Umbilical cord (tissue), 2 donors: ENCODE data around the gene MARCHF2. TPM values are rescaled to one million over a fixed set of nuclear protein-coding genes. Genes with fewer than 3 reads are reported as not detected.
"Not testable (repeated sequence)": the region's sequence is repeated elsewhere in the genome, so short reads cannot be mapped to it uniquely, and the experiment has no call there.

Source experiments
- DNase-seq: peaks from one replicate; pipeline ENCODE4 v3.0.0-alpha.2; 2015; ENCODE audit warnings: low spot score
- total RNA-seq: library from RNA; depleted of rRNA; stranded (reverse); fragments of >200 nt; gene quantifications from one replicate; pipeline ENCODE4 v1.2.3, GENCODE V29; 2014; ENCODE audit warnings: low replicate concordance; ENCODE audit not compliant: insufficient read depth

The MARCHF2 gene, protein sequence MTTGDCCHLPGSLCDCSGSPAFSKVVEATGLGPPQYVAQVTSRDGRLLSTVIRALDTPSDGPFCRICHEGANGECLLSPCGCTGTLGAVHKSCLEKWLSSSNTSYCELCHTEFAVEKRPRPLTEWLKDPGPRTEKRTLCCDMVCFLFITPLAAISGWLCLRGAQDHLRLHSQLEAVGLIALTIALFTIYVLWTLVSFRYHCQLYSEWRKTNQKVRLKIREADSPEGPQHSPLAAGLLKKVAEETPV
- total RNA-seq, result 77.0 TPM

GRCh38 chr19:8412783-8413628 lies at the start of gene MARCHF2:
TSS of gene MARCHF2 (plus strand) at chr19:8413305. CDS start at chr19:8421841, 8,536 bp downstream.
- DNase-seq, result peak; percentile 97

- peak; percentile 82 for DNase-seq
Measured at GRCh38 chr19:8363803-8364771, 49.0 kb upstream of the MARCHF2 start, which contains the start of gene ANGPTL4. TSS of gene ANGPTL4 (plus strand) at chr19:8364155. CDS start at chr19:8364322, 167 bp downstream.

DNA sequence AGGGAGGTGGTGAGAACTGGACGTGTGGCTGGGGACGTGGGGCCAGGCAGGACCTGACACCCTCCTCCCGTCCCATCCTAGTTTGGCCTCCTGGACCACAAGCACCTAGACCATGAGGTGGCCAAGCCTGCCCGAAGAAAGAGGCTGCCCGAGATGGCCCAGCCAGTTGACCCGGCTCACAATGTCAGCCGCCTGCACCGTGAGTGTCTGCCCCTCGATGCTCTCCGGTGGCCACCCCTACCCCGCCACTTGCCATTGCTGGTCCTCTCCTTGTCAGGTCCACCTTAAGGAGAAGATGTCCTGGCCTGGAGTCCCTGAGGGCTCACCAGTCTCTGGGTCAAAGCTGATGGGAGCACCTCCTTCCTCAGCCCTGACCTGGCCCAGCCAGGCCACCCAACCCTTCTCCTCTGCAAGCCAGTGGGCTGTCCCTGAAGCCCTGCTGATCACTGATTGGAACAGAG lies 47.0 kb upstream of the MARCHF2 start:
- no peak for DNase-seq

DNA sequence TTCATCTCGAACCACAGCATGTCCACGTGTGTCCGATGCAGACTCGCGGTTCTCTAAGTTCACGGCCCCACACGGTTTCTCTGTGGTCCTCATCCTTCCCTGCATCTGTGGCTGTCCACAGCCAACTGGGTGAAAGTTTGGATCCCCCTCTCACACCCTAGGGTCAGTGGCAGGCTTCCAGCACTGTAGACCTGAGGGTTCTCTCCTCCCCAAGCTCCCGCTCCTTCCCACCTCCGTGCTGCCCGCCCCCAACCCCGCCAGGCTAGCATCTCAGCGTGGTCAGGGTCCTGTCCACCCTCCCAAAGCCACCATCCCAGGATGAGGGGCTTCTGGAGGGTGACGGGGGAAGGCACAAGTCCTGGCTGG lies 46.2 kb upstream of the MARCHF2 start:
- peak; percentile 40 for DNase-seq

- DNase-seq, result peak; percentile 96
Measured at GRCh38 chr19:8367327-8368001, 45.6 kb upstream of the MARCHF2 start.

GRCh38 chr19:8370176-8371010 lies 42.7 kb upstream of the MARCHF2 start:
- no peak for DNase-seq

- no peak for DNase-seq
Measured at GRCh38 chr19:8371011-8371804, 41.9 kb upstream of the MARCHF2 start.

DNA sequence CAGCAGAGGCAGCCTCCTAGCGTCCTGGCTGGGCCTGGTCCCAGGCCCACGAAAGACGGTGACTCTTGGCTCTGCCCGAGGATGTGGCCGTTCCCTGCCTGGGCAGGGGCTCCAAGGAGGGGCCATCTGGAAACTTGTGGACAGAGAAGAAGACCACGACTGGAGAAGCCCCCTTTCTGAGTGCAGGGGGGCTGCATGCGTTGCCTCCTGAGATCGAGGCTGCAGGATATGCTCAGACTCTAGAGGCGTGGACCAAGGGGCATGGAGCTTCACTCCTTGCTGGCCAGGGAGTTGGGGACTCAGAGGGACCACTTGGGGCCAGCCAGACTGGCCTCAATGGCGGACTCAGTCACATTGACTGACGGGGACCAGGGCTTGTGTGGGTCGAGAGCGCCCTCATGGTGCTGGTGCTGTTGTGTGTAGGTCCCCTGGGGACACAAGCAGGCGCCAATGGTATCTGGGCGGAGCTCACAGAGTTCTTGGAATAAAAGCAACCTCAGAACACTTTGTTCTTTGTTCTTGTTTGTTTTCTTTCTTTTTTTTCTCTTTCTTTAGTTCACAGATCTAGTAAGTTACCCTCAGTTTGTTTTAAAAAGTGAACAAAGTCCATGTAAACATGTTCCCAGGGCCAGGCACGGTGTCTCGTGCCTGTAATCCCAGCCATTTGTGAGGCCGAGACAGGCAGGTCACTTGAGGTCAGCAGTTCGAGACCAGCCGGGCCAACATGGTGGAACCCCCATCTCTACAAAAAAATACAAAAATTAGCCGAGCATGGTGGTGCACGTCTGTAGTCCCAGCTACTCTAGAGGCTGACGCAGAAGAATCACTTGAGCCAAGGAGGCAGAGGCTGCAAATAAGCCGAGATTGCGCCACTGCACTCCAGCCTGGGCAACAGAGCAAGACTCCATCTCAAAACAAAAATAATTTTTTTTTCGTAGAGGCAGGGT lies 39.0 kb upstream of the MARCHF2 start:
- no peak for DNase-seq

GRCh38 chr19:8375766-8376165 lies 37.3 kb upstream of the MARCHF2 start:
- DNase-seq, result not testable (repeated sequence)

- not testable (repeated sequence) for DNase-seq
Measured at GRCh38 chr19:8376373-8376974, 36.6 kb upstream of the MARCHF2 start.

GRCh38 chr19:8377598-8377997 lies 35.5 kb upstream of the MARCHF2 start:
- DNase-seq, result no peak

DNA sequence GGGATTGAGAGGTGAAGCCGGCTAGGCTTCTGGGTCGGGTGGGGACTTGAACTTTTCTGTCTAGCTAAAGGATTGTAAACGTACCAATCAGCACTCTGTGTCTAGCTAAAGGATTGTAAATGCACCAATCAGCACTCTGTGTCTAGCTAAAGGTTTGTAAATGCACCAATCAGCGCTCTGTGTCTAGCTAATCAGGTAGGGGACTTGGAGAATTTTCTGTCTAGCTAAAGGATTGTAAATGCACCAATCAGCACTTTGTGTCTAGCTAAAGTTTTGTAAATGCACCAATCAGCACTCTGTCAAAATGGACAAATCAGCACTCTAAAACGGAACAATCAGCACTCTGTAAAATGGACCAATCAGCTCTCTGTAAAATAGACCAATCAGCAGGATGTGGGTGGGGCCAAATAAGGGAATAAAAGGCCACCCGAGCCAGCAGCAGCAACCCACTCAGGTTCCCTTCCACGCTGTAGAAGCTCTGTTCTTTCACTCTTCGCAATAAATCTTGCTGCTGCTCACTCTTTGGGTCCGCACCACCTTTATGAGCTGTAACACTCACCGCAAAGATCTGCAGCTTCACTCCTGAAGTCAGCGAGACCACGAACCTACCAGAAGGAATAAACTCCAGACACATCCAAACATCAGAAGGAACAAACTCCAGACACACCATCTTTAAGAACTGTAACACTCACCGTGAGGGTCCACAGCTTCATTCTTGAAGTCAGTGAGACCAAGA lies 33.8 kb upstream of the MARCHF2 start:
- not testable (repeated sequence) for DNase-seq

- not testable (repeated sequence) for DNase-seq
Measured at GRCh38 chr19:8384569-8384968, 28.5 kb upstream of the MARCHF2 start.

GRCh38 chr19:8385103-8385502 lies 28.0 kb upstream of the MARCHF2 start:
- DNase-seq, result not testable (repeated sequence)

DNA sequence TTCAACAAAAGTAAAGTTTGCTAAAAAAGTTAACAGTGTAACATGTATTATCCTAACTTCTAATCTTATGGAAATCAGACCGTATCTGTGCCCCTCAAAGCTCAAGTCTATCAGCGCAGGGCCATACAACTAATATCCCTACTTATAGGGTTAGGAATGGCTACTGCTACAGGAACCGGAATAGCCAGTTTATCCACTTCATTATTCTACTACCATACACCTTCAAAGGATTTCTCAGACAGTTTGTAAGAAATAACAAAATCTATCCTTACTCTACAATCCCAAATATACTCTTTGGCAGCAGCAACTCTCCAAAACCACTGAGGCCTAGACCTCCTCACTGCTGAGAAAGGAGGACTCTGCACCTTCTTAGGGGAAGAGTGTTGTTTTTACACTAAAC lies 27.5 kb upstream of the MARCHF2 start:
- DNase-seq, result not testable (repeated sequence)

GRCh38 chr19:8386419-8386818 lies 26.7 kb upstream of the MARCHF2 start:
- DNase-seq, result not testable (repeated sequence)

GRCh38 chr19:8386990-8387389 lies 26.1 kb upstream of the MARCHF2 start:
- DNase-seq, result no peak
